Measurements from ENCODE around the gene COPZ1.

Gene COPZ1

DNA sequence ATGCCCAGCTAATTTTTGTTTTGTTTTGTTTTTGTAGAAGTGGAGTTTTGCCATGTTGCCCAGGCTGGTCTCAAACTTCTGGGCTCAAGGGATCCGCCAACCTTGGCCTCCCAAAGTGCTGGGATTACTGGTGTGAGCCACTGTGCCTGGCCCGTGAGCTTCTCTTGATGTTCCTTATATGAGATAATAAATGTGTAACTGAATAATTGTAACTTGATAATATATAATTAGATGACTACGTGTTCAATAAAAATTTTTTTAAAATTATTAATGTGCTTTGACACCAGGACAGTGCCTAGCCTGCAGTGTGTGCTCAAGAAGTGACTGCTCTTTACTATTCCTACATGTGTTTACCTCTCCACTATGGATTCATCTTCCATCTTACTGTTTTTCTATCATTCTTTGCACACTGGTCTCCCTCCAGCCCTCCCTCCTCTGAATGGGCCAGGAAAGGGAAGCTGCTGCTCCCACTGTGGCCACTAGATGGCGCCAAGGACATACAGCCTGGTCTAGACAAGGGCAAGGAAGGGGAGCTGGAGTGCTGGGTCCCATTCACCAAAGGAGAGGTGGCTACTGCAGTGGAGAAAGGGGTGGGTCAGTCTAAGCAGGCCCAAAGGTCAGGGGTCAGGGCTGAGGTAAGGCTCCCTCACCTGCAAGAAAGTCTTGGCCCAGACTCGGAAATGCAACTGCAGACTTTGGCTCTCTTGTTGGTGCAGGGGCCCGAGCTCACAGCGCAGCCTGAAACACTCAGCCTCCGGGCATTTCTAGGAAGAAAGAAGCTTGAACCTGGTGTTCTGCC is 74.3 kb downstream of the COPZ1 start:
- peak; percentile 80 to 91 (median 87) for DNase-seq

DNA sequence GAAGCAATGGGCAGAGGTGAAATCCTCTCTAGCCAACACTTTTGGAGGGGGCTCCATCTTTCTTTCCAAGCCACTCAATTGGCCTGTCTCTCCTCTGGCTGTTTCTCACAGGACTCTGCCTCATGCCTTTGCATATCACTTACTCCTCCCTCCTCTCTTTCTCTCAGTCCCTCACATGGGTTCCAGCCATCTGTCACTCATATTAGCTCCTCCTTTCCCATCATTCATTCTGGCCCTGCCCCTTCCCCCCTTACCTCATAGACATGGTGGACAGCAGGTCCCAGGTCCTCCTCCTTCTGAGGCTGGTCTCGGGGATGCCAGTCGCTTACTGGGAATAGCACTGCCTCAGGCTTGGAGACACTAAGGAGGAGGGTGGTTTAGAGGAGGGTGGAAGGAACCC is 76.2 kb downstream of the COPZ1 start:
- no peak for DNase-seq

Measured in NCI-H1417 (cell line).